ENCODE data around the gene MEGF11. TPM values are rescaled to one million over a fixed set of nuclear protein-coding genes. Genes with fewer than 3 reads are reported as not detected.

Gene MEGF11
- total and polyA plus RNA-seq, 4 donors: 0.16 to 1.5 (median 0.50) TPM

DNA sequence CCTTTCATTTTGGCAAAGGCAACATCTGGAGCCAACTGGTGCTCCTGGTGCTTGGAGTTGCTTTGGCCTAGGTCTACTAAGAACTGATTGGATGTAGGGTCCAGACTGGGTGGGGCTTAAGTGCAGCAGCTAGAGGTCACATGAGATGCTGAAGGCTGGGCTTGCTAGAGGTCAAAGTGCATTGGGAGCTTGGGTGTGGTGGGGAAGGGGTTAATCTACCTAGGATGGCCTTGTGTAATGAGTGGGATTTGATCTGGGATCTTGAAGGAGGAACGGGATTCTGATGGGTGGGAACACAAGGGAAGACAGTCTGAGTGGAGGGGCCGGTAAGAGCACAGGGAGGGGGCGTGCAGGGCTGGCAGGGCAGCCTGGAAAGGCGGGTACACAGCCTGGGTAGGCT is 258.7 kb downstream of the MEGF11 start:
- ATAC-seq (ENCODE audit: insufficient read depth, low FRiP score) (no peak), DNase-seq (no peak)
- H3K27ac ChIP-seq (ENCODE audit: low read depth in 1 of 2, low read length in 1 of 2): no peak overlapping the region
- TF ChIP-seq, protein P1, sequence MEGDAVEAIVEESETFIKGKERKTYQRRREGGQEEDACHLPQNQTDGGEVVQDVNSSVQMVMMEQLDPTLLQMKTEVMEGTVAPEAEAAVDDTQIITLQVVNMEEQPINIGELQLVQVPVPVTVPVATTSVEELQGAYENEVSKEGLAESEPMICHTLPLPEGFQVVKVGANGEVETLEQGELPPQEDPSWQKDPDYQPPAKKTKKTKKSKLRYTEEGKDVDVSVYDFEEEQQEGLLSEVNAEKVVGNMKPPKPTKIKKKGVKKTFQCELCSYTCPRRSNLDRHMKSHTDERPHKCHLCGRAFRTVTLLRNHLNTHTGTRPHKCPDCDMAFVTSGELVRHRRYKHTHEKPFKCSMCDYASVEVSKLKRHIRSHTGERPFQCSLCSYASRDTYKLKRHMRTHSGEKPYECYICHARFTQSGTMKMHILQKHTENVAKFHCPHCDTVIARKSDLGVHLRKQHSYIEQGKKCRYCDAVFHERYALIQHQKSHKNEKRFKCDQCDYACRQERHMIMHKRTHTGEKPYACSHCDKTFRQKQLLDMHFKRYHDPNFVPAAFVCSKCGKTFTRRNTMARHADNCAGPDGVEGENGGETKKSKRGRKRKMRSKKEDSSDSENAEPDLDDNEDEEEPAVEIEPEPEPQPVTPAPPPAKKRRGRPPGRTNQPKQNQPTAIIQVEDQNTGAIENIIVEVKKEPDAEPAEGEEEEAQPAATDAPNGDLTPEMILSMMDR (IDR thresholded peaks at IDR 0.05; ENCODE audit: control extremely low read depth, extremely low read depth): no peak
- 76% methylated on average over 4 of the region's 4 CpGs for WGBS, 2 donors
- no peaks in the 10 kb centered on the region for H3K36me3 ChIP-seq (ENCODE audit: control insufficient read depth in 4 of 4, insufficient read depth in 4 of 4, low read length in 4 of 4)
- H3K9me3 ChIP-seq (ENCODE audit: control insufficient read depth in 4 of 4, insufficient read depth in 3 of 4, low read length in 3 of 4): no peaks in the 10 kb centered on the region
- peaks cover 0 to 8% (median 8%) of the 10 kb centered on the region in 3 donors for H3K27me3 ChIP-seq (ENCODE audit: control insufficient read depth in 3 of 3, insufficient read depth in 3 of 3, low read length in 2 of 3)
- H3K9ac ChIP-seq (ENCODE audit: insufficient read depth in 1 of 2, low read length in 2 of 2): no peak overlapping the region
- H3K4me3 ChIP-seq: no peak overlapping the region
- H3K4me1 ChIP-seq (ENCODE audit: control insufficient read depth in 5 of 5, insufficient read depth in 5 of 5, low read length in 5 of 5): no peaks in the 10 kb centered on the region

DNA sequence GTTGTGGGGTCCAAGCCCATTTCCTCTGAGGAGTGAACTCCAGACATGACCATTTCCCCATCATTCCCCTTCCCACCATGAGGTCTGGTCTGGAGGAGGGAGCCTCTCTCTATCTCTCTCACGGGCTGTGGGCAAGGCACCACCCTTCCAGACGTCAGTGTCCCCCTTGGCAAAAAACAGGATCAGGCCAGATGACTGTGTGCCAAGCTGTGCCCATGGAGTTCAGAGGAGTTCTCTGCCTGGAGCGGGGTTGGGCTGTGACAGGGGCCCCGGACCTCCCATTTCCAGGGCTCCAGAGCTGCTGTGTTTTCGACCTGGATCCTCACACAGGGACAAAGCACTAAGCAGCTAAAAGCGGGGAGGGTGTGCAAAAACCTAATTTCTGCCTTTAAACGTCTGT is 259.8 kb downstream of the MEGF11 start:
- H3K9me3 ChIP-seq (ENCODE audit: control insufficient read depth in 4 of 4, insufficient read depth in 3 of 4, low read length in 3 of 4): no peaks in the 10 kb centered on the region

DNA sequence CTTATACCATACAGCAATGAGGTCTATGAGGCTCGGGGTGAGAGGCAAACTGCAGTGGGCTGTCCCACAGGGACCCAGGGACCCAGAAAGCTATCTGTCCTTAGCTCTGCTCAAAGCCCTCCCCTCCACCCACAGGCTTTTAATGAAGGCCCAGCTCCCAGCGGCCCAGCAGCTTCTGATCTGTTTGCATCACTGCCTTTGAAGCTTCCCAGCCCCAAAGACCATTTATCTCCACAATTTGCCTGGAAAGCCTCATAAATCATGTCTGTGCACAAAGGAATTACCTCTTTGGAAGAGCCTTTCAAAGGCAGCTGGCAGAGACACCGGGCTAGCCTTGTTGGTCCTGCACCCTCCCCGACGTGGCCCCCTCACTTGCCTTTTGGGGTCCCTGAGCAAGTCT is 260.3 kb downstream of the MEGF11 start:
- no peaks in the 10 kb centered on the region for H3K36me3 ChIP-seq (ENCODE audit: control insufficient read depth in 4 of 4, insufficient read depth in 4 of 4, low read length in 4 of 4)
- H3K27me3 ChIP-seq (ENCODE audit: control insufficient read depth in 3 of 3, insufficient read depth in 3 of 3, low read length in 2 of 3): peaks cover 0 to 8% (median 8%) of the 10 kb centered on the region in 3 donors
- H3K9ac ChIP-seq (ENCODE audit: insufficient read depth in 1 of 2, low read length in 2 of 2): no peak overlapping the region
- WGBS, 2 donors: 31 to 40% methylated on average over 5 of the region's 5 CpGs
- H3K27ac ChIP-seq (ENCODE audit: low read depth in 1 of 2, low read length in 1 of 2): no peak overlapping the region
- no peaks in the 10 kb centered on the region for H3K4me1 ChIP-seq (ENCODE audit: control insufficient read depth in 5 of 5, insufficient read depth in 5 of 5, low read length in 5 of 5)
- DNase-seq (no peak), ATAC-seq (ENCODE audit: insufficient read depth, low FRiP score) (no peak)
- TF ChIP-seq, protein P1 (IDR thresholded peaks at IDR 0.05; ENCODE audit: control extremely low read depth, extremely low read depth): no peak
- no peak overlapping the region for H3K4me3 ChIP-seq
- no peaks in the 10 kb centered on the region for H3K9me3 ChIP-seq (ENCODE audit: control insufficient read depth in 4 of 4, insufficient read depth in 3 of 4, low read length in 3 of 4)

More for the DNA sequence above, 259.8 kb downstream of the MEGF11 start:
- H3K4me1 ChIP-seq (ENCODE audit: control insufficient read depth in 5 of 5, insufficient read depth in 5 of 5, low read length in 5 of 5): no peaks in the 10 kb centered on the region
- no peak overlapping the region for H3K4me3 ChIP-seq
- peaks cover 0 to 8% (median 8%) of the 10 kb centered on the region in 3 donors for H3K27me3 ChIP-seq (ENCODE audit: control insufficient read depth in 3 of 3, insufficient read depth in 3 of 3, low read length in 2 of 3)
- no peaks in the 10 kb centered on the region for H3K36me3 ChIP-seq (ENCODE audit: control insufficient read depth in 4 of 4, insufficient read depth in 4 of 4, low read length in 4 of 4)
- no peak for DNase-seq
- 66 to 69% methylated on average over 7 of the region's 7 CpGs for WGBS, 2 donors
- TF ChIP-seq, protein P1 (IDR thresholded peaks at IDR 0.05; ENCODE audit: control extremely low read depth, extremely low read depth): no peak
- no peak for ATAC-seq (ENCODE audit: insufficient read depth, low FRiP score)
- no peak overlapping the region for H3K9ac ChIP-seq (ENCODE audit: insufficient read depth in 1 of 2, low read length in 2 of 2)
- H3K27ac ChIP-seq (ENCODE audit: low read depth in 1 of 2, low read length in 1 of 2): no peak overlapping the region
